ENCODE measurements around the gene C1orf174. TPM values are rescaled to one million over a fixed set of nuclear protein-coding genes. Genes with fewer than 3 reads are reported as not detected.

The C1orf174 gene
- total RNA-seq, 1 donor from 2014 or later, result 36.5 TPM

GRCh38 chr1:3904843-3905185, 4.7 kb upstream of the C1orf174 start:
- no peaks in the 10 kb centered on the region for H3K36me3 Mint-ChIP-seq
- no peak overlapping the region for H3K4me3 Mint-ChIP-seq
- no peak overlapping the region for H3K4me3 ChIP-seq
- no peak for DNase-seq (ENCODE audit: low spot score)
- peak overlapping the region; percentile 72 for H3K27ac Mint-ChIP-seq
- H4K20me1 ChIP-seq (ENCODE audit: low read depth), result no peaks in the 10 kb centered on the region
- H2AFZ ChIP-seq (replicated peaks), result no peak overlapping the region
- peaks cover 53% of the 10 kb centered on the region for H3K4me1 Mint-ChIP-seq
- peaks cover 13% of the 10 kb centered on the region for H3K4me1 ChIP-seq
- peaks cover under 1% of the 10 kb centered on the region for H3K79me2 ChIP-seq (ENCODE audit: low read depth)
- H3K27me3 ChIP-seq, result no peaks in the 10 kb centered on the region
- peaks cover 6% of the 10 kb centered on the region for H3F3A ChIP-seq (ENCODE audit: low read depth)
- no peak overlapping the region for H3K27ac ChIP-seq
- H3K4me2 ChIP-seq, result no peak overlapping the region
- H3K9me3 Mint-ChIP-seq, result peaks cover 2% of the 10 kb centered on the region
- H3K27me3 Mint-ChIP-seq (ENCODE audit: insufficient read depth, low read depth), result peaks cover 21% of the 10 kb centered on the region
- TF ChIP-seq CTCF (IDR thresholded peaks at IDR 0.05) (no peak), EZH2phosphoT487 (IDR thresholded peaks at IDR 0.05) (no peak), EZH2 (IDR thresholded peaks at IDR 0.05) (no peak)
- H3K36me3 ChIP-seq, result no peaks in the 10 kb centered on the region
- H3K9ac ChIP-seq, result no peak overlapping the region
- H3K9me3 ChIP-seq (ENCODE audit: low read depth), result no peaks in the 10 kb centered on the region

- no peak for TF ChIP-seq EZH2 (IDR thresholded peaks at IDR 0.05)
- peaks cover 7% of the 10 kb centered on the region for H3K79me2 ChIP-seq (ENCODE audit: low read depth)
- Mint-ChIP-seq H3K4me3 (peak overlapping the region; percentile 2), H3K9me3 (peaks cover 2% of the 10 kb centered on the region), H3K27ac (peak overlapping the region; percentile 72), H3K4me1 (peaks cover 50% of the 10 kb centered on the region), H3K27me3 (ENCODE audit: insufficient read depth, low read depth) (peaks cover 21% of the 10 kb centered on the region), H3K36me3 (no peaks in the 10 kb centered on the region)
- H3K4me3 ChIP-seq, result no peak overlapping the region
- no peaks in the 10 kb centered on the region for H3K36me3 ChIP-seq
- no peaks in the 10 kb centered on the region for H3K27me3 ChIP-seq
- peak overlapping the region; percentile 35 for H2AFZ ChIP-seq (replicated peaks)
- H3K4me1 ChIP-seq, result peaks cover 14% of the 10 kb centered on the region
- no peak overlapping the region for H3K9ac ChIP-seq
- H3K4me2 ChIP-seq, result peak overlapping the region; percentile 18
- peaks cover 12% of the 10 kb centered on the region for H3F3A ChIP-seq (ENCODE audit: low read depth)
- H4K20me1 ChIP-seq (ENCODE audit: low read depth), result no peaks in the 10 kb centered on the region
- H3K27ac ChIP-seq, result no peak overlapping the region
- no peak for DNase-seq (ENCODE audit: low spot score)
- H3K9me3 ChIP-seq (ENCODE audit: low read depth), result no peaks in the 10 kb centered on the region
Observed at GRCh38 chr1:3904006-3904842, 4.2 kb upstream of the C1orf174 start.

GRCh38 chr1:3903141-3904005, 3.3 kb upstream of the C1orf174 start:
- Histone ChIP-seq H3K36me3 (peaks cover 4% of the 10 kb centered on the region), H4K20me1 (ENCODE audit: low read depth) (no peaks in the 10 kb centered on the region), H3K9ac (no peak overlapping the region), H3K4me3 (no peak overlapping the region), H3F3A (ENCODE audit: low read depth) (peaks cover 12% of the 10 kb centered on the region), H3K27me3 (no peaks in the 10 kb centered on the region), H3K27ac (no peak overlapping the region), H3K4me1 (peaks cover 20% of the 10 kb centered on the region), H2AFZ (replicated peaks) (peak overlapping the region; percentile 35), H3K4me2 (peak overlapping the region; percentile 18), H3K9me3 (ENCODE audit: low read depth) (no peaks in the 10 kb centered on the region), H3K79me2 (ENCODE audit: low read depth) (peaks cover 15% of the 10 kb centered on the region)
- H3K27ac Mint-ChIP-seq, result peak overlapping the region; percentile 33
- peaks cover 46% of the 10 kb centered on the region for H3K4me1 Mint-ChIP-seq
- H3K4me3 Mint-ChIP-seq, result peak overlapping the region; percentile 2
- peaks cover 18% of the 10 kb centered on the region for H3K27me3 Mint-ChIP-seq (ENCODE audit: insufficient read depth, low read depth)
- H3K36me3 Mint-ChIP-seq, result peaks cover 7% of the 10 kb centered on the region
- TF ChIP-seq CTCF (IDR thresholded peaks at IDR 0.05) (no peak), EZH2 (IDR thresholded peaks at IDR 0.05) (no peak), EZH2phosphoT487 (IDR thresholded peaks at IDR 0.05) (no peak)
- H3K9me3 Mint-ChIP-seq, result peaks cover 5% of the 10 kb centered on the region
- DNase-seq (ENCODE audit: low spot score), result no peak
